Measurements from ENCODE around the gene SSNA1.

GRCh38 chr9:137231372-137232039, 43.0 kb downstream of the SSNA1 start:
- no peak for TF ChIP-seq POLR2AphosphoS5 (IDR thresholded peaks at IDR 0.05; ENCODE audit: control insufficient read depth, insufficient read depth, low read depth, low read length)
- TF ChIP-seq HDAC2 (IDR thresholded peaks at IDR 0.05) = no peak
- no peak for TF ChIP-seq TRIM28 (IDR thresholded peaks at IDR 0.05)
